OCI-LY7 (cell line): ENCODE data around the gene CKS2. TPM values are rescaled to one million over a fixed set of nuclear protein-coding genes. Genes with fewer than 3 reads are reported as not detected.

Experiments used
- BruUV-seq: library from RNA; stranded (reverse); fragments of 400-500 nt; replicated peaks from 2 replicates; lab custom pipeline; 2021; lab: Mats Ljungman, UMichigan
- CTCF ChIA-PET: fragments of 300-600 bp; sonication (Branson Sonifier 250); formaldehyde crosslinking; loops from one replicate; lab custom pipeline; 2022; ENCODE audit warnings: antibody characterized with exemption; ENCODE audit not compliant: unreplicated experiment; lab: Charles Lee
- POLR2A ChIA-PET: fragments of 300-600 bp; sonication (Branson Sonifier 250); formaldehyde crosslinking; loops from one replicate; lab custom pipeline; 2022; ENCODE audit warnings: antibody characterized with exemption; lab: Charles Lee
- DNase-seq: peaks from one replicate; pipeline ENCODE4 v3.0.0-alpha.2; 2015; ENCODE audit warnings: low spot score
- H2AFZ ChIP-seq: fragments of 200-600 bp; sonication (generic), shearing (Covaris generic); 2 replicates; pipeline ENCODE4 v1.6.1; 2014; ENCODE audit warnings: mild to moderate bottlenecking, antibody characterized with exemption, low read length, moderate library complexity
- H3K27ac ChIP-seq: fragments of 200-600 bp; sonication (generic); 2 replicates; pipeline ENCODE4 v1.5.1; 2014; ENCODE audit warnings: mixed run types, low read depth, mild to moderate bottlenecking, moderate library complexity, low read length, inconsistent platforms; ENCODE audit not compliant: poor library complexity, severe bottlenecking
- H3K36me3 ChIP-seq: fragments of 200-600 bp; sonication (generic); 2 replicates; pipeline ENCODE4 v1.6.1; 2014; ENCODE audit warnings: mild to moderate bottlenecking, antibody characterized with exemption, low read length, moderate library complexity, mixed read lengths; ENCODE audit not compliant: insufficient read depth
- H3K4me1 ChIP-seq: fragments of 200-600 bp; sonication (generic); 2 replicates; pipeline ENCODE4 v1.5.1; 2014; ENCODE audit warnings: mild to moderate bottlenecking, low read length; ENCODE audit not compliant: insufficient read depth, poor library complexity, severe bottlenecking
- H3K4me2 ChIP-seq: fragments of 200-600 bp; sonication (generic); 2 replicates; pipeline ENCODE4 v1.6.1; 2014; ENCODE audit warnings: mild to moderate bottlenecking, low read length
- H3K4me3 ChIP-seq: fragments of 200-600 bp; sonication (generic); 2 replicates; pipeline ENCODE4 v1.5.1; 2014; ENCODE audit warnings: mild to moderate bottlenecking, low read depth, low read length; ENCODE audit not compliant: poor library complexity, severe bottlenecking
- H3K79me2 ChIP-seq: fragments of 200-600 bp; sonication (generic); 2 replicates; pipeline ENCODE4 v1.6.1; 2016; ENCODE audit warnings: low read depth, mild to moderate bottlenecking, low read length, moderate library complexity, mixed read lengths; ENCODE audit not compliant: insufficient read depth
- H3K9me2 ChIP-seq: fragments of 200-600 bp; sonication (generic); 2 replicates; pipeline ENCODE4 v1.6.1; 2016; ENCODE audit warnings: mild to moderate bottlenecking, low read length, mixed read lengths; ENCODE audit not compliant: insufficient read depth
- H3K9me3 ChIP-seq: fragments of 200-600 bp; sonication (generic); 2 replicates; pipeline ENCODE4 v1.6.1; 2014; ENCODE audit warnings: mild to moderate bottlenecking, mixed run types, low read length, mixed read lengths
- H4K20me1 ChIP-seq: fragments of 200-600 bp; sonication (generic); 2 replicates; pipeline ENCODE4 v1.6.1; 2014; ENCODE audit warnings: mild to moderate bottlenecking, antibody characterized with exemption, low read length, moderate library complexity, mixed read lengths; ENCODE audit not compliant: insufficient read depth
- EZH2phosphoT487 ChIP-seq: fragments of 200-600 bp; sonication (generic); IDR thresholded peaks from 2 replicates; pipeline ENCODE4 v1.6.1; 2018; ENCODE audit warnings: low read depth, borderline replicate concordance, mild to moderate bottlenecking, mixed run types, antibody characterized with exemption, low read length, moderate library complexity, mixed read lengths
- intact Hi-C: fragments of 100-400 bp; cut with micrococcal nuclease; formaldehyde crosslinking; loops from one replicate; pipeline ENCODE4 v1.10.0; 2022; ENCODE audit not compliant: unreplicated experiment
- total RNA-seq, 2 experiments: library from RNA; depleted of rRNA in 1 of 2; stranded (reverse); fragments of >200 nt in 1 of 2; shearing (Covaris generic) in 1 of 2; gene quantifications; 2 replicates each; pipeline ENCODE4 v1.2.3, GENCODE V29; 2014 to 2022
- TF ChIP-seq, protein P1 (sequence below): fragments of 200-600 bp; sonication (generic); conservative IDR thresholded peaks from 2 replicates; pipeline ENCODE4 v1.5.1; 2014; ENCODE audit warnings: mild to moderate bottlenecking, antibody characterized with exemption, low read length, moderate library complexity, mixed read lengths

The CKS2 gene
- total RNA-seq, 2 experiments from 2014 or later, result 285 to 299 TPM

DNA sequence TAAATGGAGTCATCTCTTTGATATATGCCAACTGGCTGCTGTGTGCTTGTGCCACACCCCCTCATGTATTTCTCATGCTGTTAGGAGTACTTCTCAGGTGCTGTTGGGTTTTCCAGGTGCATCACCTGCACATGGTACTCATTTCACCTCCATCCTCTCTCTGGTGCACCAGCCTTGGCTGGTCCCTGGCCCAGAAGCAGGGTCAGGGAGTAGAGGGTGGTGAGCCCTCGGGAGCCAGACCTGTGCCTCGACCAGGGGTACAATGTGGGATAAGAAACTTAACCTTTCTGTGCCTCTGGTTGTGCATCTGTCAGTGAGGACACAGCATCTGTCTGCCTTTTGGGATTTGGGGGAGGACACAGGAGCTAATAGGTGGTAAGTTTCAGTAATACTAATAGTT is 45.8 kb downstream of the CKS2 start:
- ChIA-PET POLR2A (no interaction called here), CTCF (no interaction called here)
- Histone ChIP-seq H2AFZ (no peak overlapping the region), H3K4me1 (no peaks in the 10 kb centered on the region), H3K36me3 (peaks cover 100% of the 10 kb centered on the region), H3K4me2 (no peak overlapping the region), H3K9me2 (no peaks in the 10 kb centered on the region), H3K27ac (no peak overlapping the region), H4K20me1 (no peaks in the 10 kb centered on the region), H3K9me3 (no peaks in the 10 kb centered on the region), H3K4me3 (no peak overlapping the region), H3K79me2 (no peaks in the 10 kb centered on the region)
- TF ChIP-seq EZH2phosphoT487, result no peak
- TF ChIP-seq, protein P1, sequence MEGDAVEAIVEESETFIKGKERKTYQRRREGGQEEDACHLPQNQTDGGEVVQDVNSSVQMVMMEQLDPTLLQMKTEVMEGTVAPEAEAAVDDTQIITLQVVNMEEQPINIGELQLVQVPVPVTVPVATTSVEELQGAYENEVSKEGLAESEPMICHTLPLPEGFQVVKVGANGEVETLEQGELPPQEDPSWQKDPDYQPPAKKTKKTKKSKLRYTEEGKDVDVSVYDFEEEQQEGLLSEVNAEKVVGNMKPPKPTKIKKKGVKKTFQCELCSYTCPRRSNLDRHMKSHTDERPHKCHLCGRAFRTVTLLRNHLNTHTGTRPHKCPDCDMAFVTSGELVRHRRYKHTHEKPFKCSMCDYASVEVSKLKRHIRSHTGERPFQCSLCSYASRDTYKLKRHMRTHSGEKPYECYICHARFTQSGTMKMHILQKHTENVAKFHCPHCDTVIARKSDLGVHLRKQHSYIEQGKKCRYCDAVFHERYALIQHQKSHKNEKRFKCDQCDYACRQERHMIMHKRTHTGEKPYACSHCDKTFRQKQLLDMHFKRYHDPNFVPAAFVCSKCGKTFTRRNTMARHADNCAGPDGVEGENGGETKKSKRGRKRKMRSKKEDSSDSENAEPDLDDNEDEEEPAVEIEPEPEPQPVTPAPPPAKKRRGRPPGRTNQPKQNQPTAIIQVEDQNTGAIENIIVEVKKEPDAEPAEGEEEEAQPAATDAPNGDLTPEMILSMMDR, result no peak
- BruUV-seq, result no TSS peak
- no peak for DNase-seq
- intact Hi-C loops, result no loop called here

DNA sequence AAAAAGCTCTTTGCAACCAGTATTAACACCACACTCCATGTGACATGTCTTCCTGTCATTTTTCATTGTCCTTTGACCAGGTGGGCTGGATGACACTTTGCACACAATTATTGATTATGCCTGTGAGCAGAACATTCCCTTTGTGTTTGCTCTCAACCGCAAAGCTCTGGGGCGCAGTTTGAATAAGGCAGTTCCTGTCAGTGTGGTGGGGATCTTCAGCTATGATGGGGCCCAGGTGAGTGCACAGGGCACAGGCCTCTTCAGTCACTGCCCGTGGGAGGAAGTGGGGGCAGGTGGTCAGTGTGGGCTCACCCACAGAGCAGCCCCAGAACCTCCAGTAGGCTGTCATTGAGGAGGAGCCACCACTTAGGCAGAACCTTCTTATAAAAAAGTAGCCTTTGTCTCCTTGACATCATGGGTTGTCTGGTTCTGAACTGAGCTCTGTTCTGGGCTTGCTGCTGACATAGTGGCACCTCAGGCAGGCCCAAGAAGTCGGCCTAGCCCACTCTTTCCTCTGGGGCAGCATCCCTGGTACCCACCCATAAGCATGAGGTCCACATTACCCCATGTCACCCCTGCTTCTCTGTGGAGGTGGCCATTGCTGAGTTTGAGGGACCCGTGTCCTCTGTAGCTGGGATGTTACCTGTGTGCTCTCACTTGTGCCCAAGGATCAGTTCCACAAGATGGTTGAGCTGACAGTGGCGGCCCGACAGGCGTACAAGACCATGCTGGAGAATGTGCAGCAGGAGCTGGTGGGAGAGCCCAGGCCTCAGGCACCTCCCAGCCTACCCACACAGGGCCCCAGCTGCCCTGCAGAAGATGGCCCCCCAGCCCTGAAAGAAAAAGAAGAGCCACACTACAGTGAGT is 46.6 kb downstream of the CKS2 start:
- H4K20me1 ChIP-seq, result no peaks in the 10 kb centered on the region
- no peak for TF ChIP-seq EZH2phosphoT487
- TF ChIP-seq, protein P1, result no peak
- intact Hi-C loops, result no loop called here
- CTCF ChIA-PET, result no interaction called here
- no TSS peak for BruUV-seq
- no peaks in the 10 kb centered on the region for H3K9me3 ChIP-seq
- no peak overlapping the region for H3K27ac ChIP-seq
- no peak overlapping the region for H2AFZ ChIP-seq
- no peak overlapping the region for H3K4me3 ChIP-seq
- H3K79me2 ChIP-seq, result no peaks in the 10 kb centered on the region
- H3K36me3 ChIP-seq, result peaks cover 100% of the 10 kb centered on the region
- DNase-seq, result no peak
- no peaks in the 10 kb centered on the region for H3K9me2 ChIP-seq
- no peak overlapping the region for H3K4me2 ChIP-seq
- POLR2A ChIA-PET, result no interaction called here
- H3K4me1 ChIP-seq, result no peaks in the 10 kb centered on the region

DNA sequence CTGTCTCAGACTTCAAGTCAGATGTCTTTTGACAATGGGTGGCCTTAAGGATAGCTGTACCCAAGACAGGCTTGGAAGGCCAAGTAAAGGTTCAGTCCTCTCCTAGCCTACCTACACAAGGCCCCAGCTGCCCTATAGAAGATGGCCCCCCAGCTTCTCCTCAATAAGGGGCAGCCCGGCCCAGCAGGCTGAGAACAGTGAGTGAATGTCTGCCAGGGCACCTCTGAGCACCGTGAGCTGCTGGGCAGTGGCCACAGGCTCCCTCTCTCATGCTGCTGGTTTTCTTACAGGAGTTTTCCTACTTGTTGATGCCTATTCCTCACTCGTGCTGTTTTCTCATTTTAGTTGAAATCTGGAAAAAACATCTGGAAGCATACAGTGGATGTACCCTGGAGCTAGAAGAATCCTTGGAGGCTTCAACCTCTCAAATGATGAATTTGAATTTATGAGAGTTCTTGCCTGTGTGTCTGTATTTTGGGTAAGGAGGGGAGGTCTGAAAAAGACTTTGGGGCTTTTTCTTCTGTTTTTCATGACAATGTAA is 47.5 kb downstream of the CKS2 start:
- CTCF ChIA-PET, result no interaction called here
- H3K27ac ChIP-seq, result no peak overlapping the region
- TF ChIP-seq, protein P1, result no peak
- TF ChIP-seq EZH2phosphoT487, result no peak
- no peaks in the 10 kb centered on the region for H3K9me3 ChIP-seq
- POLR2A ChIA-PET, result no interaction called here
- H3K79me2 ChIP-seq, result no peaks in the 10 kb centered on the region
- DNase-seq, result no peak
- intact Hi-C loops, result no loop called here
- no peaks in the 10 kb centered on the region for H4K20me1 ChIP-seq
- no peak overlapping the region for H2AFZ ChIP-seq
- H3K4me3 ChIP-seq, result no peak overlapping the region
- H3K4me2 ChIP-seq, result no peak overlapping the region
- no peaks in the 10 kb centered on the region for H3K9me2 ChIP-seq
- BruUV-seq, result no TSS peak
- no peaks in the 10 kb centered on the region for H3K4me1 ChIP-seq
- H3K36me3 ChIP-seq, result peaks cover 95% of the 10 kb centered on the region
